Left kidney (tissue), 8 donors: ENCODE results near the gene AUP1. TPM values are rescaled to one million over a fixed set of nuclear protein-coding genes. Genes with fewer than 3 reads are reported as not detected.
"Not testable (repeated sequence)": the region's sequence is repeated elsewhere in the genome, so short reads cannot be mapped to it uniquely, and the experiment has no call there.

Source experiments
- DNase-seq: peaks from one replicate; pipeline ENCODE4 v3.0.0-alpha.2; 2013
- long read RNA-seq, 8 donors: transcript quantifications; one replicate each; lab custom pipeline, GENCODE V29; 2026
- polyA plus RNA-seq: library from polyadenylated mRNA; unstranded; fragments of 120-200 nt; gene quantifications from one replicate; pipeline ENCODE4 v1.2.1, GENCODE V29; 2013; ENCODE audit not compliant: insufficient read length

The AUP1 gene, protein sequence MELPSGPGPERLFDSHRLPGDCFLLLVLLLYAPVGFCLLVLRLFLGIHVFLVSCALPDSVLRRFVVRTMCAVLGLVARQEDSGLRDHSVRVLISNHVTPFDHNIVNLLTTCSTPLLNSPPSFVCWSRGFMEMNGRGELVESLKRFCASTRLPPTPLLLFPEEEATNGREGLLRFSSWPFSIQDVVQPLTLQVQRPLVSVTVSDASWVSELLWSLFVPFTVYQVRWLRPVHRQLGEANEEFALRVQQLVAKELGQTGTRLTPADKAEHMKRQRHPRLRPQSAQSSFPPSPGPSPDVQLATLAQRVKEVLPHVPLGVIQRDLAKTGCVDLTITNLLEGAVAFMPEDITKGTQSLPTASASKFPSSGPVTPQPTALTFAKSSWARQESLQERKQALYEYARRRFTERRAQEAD
- polyA plus RNA-seq = 96.8 TPM
- long read RNA-seq, donor 1, transcript AUP1-201 (12 exons, 1,695 nt) = major isoform, 19 of 91 reads
- long read RNA-seq, donor 1, partial matches to known transcripts = 68 of 91 reads
- long read RNA-seq, donor 1, other reads (novel, unspliced or antisense) = 0 of 91 reads
- long read RNA-seq, donor 2, transcript AUP1-201 (12 exons, 1,695 nt) = major isoform, 16 of 80 reads
- long read RNA-seq, donor 2, transcript AUP1-204 (11 exons, 1,645 nt) = minor isoform, 6 of 80 reads
- long read RNA-seq, donor 2, partial matches to known transcripts = 57 of 80 reads
- long read RNA-seq, donor 2, other reads (novel, unspliced or antisense) = 0 of 80 reads
- long read RNA-seq, donor 3, transcript AUP1-201 (12 exons, 1,695 nt) = major isoform, 5 of 38 reads
- long read RNA-seq, donor 3, partial matches to known transcripts = 30 of 38 reads
- long read RNA-seq, donor 3, other reads (novel, unspliced or antisense) = 0 of 38 reads
- long read RNA-seq, donor 4, partial matches to known transcripts = 0 of 1 reads
- long read RNA-seq, donor 4, other reads (novel, unspliced or antisense) = 0 of 1 reads
- long read RNA-seq, donor 5, transcript AUP1-204 (11 exons, 1,645 nt) = minor isoform, 7 of 114 reads
- long read RNA-seq, donor 5, transcript AUP1-201 (12 exons, 1,695 nt) = major isoform, 32 of 114 reads
- long read RNA-seq, donor 5, partial matches to known transcripts = 73 of 114 reads
- long read RNA-seq, donor 5, other reads (novel, unspliced or antisense) = 0 of 114 reads
- long read RNA-seq, donor 6, transcript AUP1-201 (12 exons, 1,695 nt) = major isoform, 15 of 39 reads
- long read RNA-seq, donor 6, partial matches to known transcripts = 22 of 39 reads
- long read RNA-seq, donor 6, other reads (novel, unspliced or antisense) = 0 of 39 reads
- long read RNA-seq, donor 7, transcript AUP1-204 (11 exons, 1,645 nt) = minor isoform, 7 of 89 reads
- long read RNA-seq, donor 7, transcript AUP1-201 (12 exons, 1,695 nt) = major isoform, 24 of 89 reads
- long read RNA-seq, donor 7, partial matches to known transcripts = 55 of 89 reads
- long read RNA-seq, donor 7, other reads (novel, unspliced or antisense) = 0 of 89 reads
- long read RNA-seq, donor 8, transcript AUP1-201 (12 exons, 1,695 nt) = major isoform, 5 of 12 reads
- long read RNA-seq, donor 8, partial matches to known transcripts = 7 of 12 reads
- long read RNA-seq, donor 8, other reads (novel, unspliced or antisense) = 0 of 12 reads

DNA sequence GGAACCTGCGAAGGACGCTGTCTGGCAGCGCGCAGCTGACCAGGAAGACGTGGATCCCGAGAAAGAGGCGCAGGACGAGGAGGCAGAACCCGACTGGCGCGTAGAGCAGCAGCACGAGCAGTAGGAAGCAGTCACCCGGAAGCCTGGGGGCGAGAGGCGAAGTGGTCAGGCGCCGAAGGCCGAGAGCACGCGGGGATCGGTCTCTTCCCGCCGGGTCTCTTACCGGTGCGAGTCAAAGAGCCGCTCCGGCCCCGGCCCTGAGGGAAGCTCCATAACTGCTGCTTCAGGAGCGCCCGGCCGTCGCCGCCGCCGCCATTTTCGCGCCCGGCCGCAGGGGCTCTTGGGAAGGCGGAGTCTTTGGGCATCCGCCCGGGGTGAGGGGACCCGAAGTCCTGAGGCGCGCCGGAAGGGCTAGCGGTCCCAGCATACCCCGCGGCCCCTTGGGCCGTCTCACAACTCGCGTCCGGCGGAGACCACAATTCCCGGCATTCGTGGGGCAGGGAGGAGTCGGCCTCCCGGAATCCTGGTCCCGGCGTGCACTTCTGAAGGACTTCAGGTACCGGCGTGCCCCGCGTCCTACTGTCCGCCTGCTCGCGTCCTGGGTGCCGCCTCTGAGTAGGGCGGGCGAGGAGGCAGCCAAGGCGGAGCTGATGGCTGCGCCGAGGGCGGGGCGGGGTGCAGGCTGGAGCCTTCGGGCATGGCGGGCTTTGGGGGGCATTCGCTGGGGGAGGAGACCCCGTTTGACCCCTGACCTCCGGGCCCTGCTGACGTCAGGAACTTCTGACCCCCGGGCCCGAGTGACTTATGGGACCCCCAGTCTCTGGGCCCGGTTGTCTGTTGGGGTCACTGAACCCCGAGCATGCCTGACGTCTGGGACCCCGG, at the start of gene AUP1, which contains the start of gene HTRA2:
AUP1 (minus strand) TSS at position 350 of the 882 bp plus-strand sequence; CDS start at position 273, 77 bp downstream.
HTRA2 (plus strand) TSS at position 577 of the 882 bp plus-strand sequence; CDS start at position 651, 74 bp downstream.
- DNase-seq = peak; percentile 98

DNA sequence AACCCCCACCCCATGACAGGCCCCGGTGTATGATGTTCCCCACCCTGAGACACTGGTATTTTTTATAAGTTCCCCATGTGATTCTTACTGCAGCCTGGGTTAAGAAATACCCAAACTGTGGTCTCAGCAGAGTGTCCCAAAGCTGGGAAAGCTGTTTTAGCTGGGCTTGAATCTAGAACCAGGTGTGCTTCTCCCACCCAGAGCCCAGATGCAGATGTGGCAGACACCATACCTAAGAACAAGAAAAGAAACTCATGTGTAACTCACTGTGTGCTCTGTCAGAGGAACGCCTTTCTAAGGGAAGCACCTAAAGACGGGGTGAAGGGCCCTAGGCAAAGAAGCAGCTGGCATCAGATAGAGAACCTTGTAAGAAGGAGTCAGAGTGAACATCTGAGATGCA, 48.9 kb upstream of the AUP1 start:
- DNase-seq = no peak

DNA sequence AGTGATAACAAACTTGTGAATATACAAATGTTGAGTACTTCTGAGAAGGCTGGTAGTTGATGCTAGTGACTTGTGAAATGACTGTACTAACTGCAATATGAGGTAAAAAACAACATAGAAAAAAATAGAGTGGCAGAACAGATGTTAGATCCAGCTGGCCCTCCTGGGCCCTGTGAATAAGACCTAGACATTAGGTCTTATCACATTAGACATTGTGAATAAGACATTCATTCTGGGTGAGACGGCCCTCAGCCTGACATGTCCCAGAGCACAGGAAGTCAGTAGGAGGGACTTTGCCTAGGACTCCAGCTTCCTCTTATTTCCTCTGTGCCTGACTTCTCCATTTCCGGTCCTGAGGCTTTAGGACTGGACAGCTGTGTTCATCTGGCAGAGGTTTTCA, 47.9 kb upstream of the AUP1 start:
- no peak for DNase-seq

DNA sequence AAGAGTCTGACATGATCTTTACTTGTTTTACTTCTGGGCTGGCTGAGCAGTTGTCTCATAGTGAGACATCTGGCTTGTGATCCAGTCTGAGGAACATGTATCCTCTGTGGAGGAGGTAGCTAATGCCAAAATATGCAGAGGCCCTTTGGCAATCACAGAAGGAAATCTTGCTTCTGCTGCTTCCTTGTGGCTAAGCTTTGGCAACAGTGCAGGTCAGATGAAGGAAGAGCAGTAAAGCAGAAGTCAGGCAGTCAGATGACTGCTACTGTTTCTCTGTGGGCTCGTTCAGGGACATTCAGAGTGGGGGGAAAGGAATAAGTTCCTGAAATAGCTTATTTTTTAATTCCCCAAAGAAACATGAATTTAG, 47.3 kb upstream of the AUP1 start:
- no peak for DNase-seq

DNA sequence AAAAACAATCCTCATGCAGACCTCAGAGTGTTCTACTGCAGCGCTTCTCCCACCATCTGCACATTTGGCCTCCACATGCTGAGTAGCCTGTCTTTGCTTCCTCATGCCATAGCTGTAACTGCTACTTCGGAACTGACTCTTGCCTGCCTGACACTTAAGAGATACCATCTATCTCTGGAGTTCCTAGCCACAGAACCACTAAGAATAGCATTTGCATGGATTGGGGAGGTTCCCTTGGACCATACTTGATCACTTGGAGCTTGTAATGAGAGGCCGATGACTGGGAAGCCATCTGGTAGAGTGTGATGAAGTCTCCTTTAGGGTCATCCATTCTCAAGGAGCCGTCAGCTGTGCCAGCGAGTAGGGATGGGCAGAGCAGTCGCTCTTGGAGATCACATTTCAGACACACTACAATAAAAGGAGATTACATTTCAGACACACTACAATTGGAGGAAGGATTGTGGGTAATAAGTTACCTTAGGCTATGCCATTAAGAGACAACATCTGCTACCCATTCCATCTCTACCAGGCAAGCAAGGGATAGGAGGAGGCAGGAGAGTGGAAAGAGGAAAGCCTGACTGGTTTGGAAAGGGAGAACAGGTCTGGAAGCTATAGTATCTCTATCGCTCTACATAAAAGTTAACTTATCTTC, 46.8 kb upstream of the AUP1 start:
- no peak for DNase-seq

DNA sequence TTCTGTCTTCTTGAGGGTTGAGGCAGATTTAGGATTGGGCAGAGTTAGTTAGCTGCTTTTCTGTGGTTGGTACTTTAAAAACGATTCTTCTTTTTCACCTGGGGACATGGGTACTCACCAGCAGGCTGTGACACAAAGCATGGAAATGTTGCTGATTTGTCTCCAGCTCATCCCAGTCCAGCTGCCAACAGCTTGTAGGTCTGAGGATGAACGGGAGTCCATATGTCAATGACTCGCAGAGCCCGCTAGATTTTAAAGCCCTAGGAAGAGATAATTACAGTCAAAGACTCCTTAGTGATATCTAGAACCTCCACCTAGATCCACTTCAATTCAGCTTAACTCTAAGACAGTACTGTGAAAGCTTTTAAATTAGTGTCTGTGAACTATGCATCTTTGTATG, 45.8 kb upstream of the AUP1 start:
- DNase-seq = no peak

DNA sequence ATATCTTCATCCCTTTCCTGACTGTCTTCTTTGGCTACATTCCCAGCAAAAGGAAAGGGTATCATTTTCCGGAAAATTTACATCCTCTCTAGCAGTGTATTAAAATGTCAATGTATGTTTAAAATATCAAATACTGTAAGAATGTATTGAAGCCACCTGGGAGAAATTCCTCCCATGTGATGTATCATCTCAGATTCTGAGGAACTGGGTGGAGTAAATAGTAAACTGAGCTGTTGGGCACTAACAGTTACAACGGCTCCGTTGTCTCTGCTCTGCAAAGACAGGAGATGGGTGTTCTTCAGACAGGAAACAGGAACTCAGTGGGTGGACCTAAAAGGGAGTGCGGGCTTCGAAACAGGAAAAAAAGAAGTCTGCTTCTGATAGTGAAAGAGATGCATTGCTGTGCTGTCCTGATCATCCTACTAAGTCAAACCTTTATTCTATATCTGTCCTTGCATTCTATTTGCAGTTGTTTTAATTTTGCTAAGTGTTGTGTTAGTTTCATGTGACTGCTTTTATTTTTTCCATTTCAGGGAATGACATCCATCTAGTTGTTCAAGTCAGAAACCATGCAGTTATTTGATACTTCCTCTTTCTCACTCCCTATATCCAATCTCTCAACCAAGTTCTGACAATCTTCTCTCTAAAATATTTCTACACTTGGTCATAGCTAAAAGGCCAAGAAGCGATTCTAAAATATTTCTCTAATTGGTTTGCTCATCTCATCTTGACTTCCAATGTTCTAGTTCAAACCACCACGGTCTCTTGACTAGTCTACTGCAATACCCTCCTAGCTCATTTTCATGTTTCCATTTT, 44.4 kb upstream of the AUP1 start:
- DNase-seq = no peak

DNA sequence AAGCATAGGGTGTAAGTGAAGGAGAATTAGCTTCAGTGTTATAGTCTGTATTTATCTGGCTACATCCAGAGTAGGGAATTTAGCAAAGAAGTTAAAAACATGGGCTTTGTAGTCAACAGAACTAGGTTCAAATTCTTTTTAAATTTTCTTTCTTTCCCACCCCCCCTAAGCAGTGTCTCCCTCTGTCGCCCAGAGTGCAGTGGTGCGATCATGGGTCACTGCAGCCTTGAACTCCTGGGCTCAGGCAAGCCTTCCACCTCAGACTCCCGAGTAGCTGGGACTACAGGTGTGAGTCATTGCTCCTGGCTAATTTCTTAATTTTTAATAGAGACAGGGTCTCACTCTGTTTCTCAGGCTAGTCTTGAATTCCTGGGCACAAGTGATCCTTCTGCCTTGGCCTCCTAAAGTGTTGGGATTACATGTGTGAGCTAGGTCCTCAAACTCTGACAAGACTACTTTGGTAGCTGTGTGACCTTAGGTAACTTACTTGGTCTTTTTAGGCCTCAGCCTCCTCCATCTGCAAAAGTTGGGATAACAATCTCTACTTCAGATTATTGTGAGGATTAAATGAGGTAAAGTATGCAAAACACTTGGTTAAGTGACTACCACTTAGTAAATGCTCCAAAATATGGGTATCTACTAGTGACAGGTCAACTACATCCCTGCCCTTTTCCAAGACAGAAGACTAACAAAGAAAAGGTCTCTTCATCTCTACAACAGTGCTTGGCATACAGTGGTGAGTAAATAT, 42.8 kb upstream of the AUP1 start:
- DNase-seq = no peak

DNA sequence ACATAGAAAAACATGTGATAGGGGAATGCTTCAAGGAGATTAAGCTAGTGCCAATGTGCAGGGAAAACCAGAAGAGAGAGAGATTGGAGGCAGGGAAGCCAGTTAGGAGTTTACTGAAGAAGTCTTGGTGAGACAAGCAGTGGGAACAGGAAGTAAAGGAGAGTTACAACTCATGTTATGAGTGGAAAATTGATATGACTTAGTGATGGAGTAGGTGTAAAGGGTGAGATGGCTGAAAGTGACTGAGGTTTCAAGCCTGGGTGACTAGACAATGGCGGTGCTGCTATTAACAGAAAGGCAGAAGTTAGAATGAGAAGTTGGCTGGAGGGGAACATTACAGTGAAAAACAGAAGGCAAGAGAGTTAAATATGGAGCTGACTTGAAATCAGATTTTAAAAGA, 41.6 kb upstream of the AUP1 start:
- DNase-seq = no peak

DNA sequence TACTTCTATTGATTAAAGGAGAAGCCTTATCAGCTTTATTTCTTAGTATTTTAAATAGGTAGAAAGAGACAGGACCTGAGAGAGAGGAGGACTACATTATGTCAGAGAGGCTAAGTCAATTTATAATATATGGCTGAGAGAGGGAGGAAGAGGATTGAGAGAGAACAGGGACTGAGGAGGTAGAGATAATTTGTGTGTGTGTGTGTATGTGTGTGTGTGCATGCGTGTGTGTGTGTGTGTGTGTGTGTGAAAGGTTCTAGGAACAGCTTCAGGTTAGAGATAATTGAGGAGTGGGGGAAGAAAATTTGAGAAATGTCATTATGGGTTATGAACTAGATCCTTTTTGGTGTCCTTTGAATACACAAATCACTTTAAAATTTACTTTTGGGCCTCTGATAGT, 40.2 kb upstream of the AUP1 start:
- no peak for DNase-seq

DNA sequence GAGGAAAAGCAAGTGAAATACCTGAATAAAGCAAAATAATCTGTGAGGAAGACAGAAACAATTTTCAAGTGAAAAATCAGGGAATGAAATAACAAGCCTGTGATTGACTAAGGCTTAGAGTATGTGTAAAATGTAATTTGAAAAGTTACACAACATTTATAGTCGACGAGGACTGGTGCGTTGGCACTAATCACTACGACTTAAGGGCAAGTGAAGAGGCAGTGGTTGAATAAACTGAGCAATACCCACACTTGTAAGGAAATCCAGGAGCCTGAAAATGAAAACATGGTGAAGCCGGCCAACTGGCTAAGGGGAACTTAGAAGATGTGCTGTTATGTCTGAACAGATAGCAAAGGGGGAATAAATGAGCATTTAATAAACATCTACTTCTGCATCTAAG, 38.4 kb upstream of the AUP1 start:
- DNase-seq = no peak

DNA sequence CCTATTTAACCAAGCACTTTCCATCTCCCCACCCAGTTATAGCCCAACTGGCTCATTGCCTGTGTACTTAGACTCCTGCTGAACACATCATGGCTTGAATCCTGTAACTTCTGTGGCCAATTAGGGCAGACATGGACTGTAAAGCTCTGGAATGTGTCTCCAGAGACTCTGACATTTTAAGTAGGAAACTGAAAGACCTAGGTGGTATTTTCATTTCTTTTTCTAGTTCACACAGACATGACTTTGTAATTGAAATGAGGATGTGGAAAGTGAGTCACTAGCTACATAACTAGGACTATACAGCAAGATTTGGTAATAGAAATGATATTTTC, 37.2 kb upstream of the AUP1 start:
- DNase-seq = no peak

DNA sequence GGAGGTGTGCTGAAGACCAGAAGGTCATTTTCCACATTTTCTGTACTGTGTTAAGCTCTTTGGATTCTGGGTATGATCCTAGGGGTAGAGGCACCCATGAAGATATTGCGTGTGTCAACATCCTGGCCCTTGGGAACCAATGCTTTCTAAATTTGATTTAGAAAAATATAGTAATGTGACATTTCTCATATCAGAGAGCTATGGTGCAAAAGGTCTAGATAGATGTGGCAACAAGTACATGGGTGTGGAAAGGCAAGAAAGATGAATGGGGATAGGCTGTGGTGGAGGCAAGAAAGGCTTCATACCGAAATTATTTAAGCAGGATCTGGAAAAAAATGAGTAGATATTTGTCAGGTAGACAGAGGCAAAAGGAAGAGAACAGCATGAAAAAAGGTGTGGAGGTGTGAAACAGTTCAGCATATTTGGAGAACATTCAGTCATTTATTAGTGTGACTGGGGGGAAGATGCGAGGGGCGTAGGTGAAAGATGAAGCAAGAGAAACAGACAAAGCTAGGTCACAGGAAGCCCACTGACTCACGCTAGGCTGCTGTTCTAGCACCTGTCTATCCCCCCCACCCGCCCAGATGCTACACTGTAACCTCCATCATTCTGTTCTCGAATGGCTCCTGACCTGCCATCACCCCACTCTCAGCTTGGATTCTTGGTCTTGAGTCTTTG, 36.7 kb upstream of the AUP1 start:
- DNase-seq = no peak

DNA sequence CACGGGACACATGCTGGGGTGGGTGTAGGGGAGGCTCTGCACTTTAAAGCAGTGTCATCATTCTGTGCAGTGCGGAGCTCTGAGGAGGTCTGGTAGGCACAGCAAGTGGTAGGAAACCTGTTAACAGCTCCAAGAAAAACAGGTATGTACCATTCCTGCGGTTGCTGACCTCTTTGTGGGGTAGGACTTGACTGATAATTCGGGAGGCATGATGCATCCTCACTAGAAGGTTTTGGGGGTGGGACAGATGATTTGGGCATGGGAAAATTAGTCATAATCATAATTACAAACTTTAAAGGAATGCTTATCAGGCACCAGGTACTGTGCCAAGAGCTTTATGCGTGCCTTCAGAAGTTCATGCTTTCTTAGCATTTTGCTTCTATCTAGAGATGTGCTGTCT, 34.7 kb upstream of the AUP1 start:
- DNase-seq = no peak

DNA sequence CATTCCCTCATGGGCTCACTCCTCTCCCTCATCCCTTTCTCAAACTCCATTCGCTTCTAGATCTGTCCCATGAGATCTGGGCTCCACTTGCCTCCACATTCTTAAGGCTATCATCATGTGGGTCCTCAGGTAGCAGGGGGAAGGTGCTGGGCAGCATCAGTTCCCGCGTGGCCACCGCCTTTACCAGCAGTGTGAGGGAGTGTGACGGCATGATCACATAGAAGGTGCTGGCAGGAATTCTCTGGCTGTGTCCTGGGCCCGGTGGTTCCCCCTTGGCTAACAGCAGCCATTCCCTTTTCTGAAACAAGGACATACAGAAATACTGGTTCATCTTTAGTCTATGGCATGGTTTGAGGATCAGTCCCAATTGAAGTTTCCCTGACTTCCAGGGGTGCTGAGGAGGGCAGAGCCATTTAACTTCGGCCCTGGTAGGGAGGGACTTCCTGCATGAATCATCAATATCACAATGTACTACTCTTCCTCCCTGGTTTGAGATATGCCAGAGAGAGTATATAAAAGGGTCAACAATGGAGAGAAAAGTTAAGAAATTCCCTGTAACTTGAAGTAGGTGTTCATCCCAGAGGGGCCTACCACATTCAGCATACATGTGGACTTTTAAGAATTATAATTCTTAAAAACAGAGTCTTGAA, 32.7 kb upstream of the AUP1 start:
- DNase-seq = no peak

DNA sequence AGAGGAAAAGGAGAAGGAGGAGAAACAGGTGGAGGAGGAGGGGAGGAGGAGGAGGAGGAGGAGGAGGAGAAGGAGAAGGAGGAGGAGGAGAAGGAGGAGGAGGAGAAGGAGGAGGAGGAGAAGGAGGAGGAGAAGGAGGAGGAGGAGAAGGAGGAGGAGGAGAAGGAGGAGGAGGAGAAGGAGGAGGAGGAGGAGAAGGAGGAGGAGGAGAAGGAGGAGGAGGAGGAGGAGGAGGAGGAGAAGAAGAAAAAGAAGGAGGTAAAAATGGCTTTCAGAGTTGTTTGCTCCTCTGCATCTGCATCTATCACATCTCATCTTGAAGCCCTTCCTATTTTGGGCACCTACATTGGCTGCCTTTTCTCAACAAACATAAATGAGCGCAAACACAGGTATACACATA, 31.5 kb upstream of the AUP1 start:
- not testable (repeated sequence) for DNase-seq

DNA sequence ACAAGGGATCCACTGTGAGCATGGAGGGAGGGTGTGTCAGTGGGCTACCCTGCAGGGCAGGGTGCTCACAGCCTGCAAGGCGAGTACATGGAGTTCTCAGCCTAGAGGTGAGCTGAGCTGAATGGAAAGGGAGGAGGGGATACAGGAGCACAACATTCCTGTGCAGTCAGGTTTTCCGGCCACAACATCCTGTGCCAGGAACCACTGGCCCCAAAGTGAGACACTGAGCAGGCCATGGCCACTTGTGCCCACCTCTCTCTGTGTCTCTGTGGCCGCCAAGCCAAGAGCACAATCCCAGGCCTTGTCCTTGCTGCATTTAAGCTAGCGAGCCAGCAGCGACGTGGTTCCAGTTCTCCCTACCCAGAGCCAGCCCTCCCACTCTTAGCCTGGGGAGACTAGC, 31.1 kb upstream of the AUP1 start:
- DNase-seq = no peak
